Mesodermal cell (in vitro differentiated cells): ENCODE measurements around the gene PRPF19.

Experiments
- H3K27ac ChIP-seq: 2 replicates; pipeline ENCODE4 v1.7.0; 2013; ENCODE audit warnings: mild to moderate bottlenecking, low read depth, low read length, moderate library complexity; ENCODE audit not compliant: severe bottlenecking
- H3K36me3 ChIP-seq: 2 replicates; pipeline ENCODE4 v1.7.1; 2013; ENCODE audit warnings: mild to moderate bottlenecking, low read length, moderate library complexity; ENCODE audit not compliant: control insufficient read depth, insufficient read depth
- H3K4me1 ChIP-seq: one replicate; pipeline ENCODE4 v1.7.1; 2013; ENCODE audit warnings: mild to moderate bottlenecking, low read length; ENCODE audit not compliant: insufficient read depth, control insufficient read depth, poor library complexity, severe bottlenecking
- H3K4me3 ChIP-seq: 2 replicates; pipeline ENCODE4 v1.7.0; 2013; ENCODE audit warnings: low read length, control low read depth, mild to moderate bottlenecking; ENCODE audit not compliant: insufficient read depth, poor library complexity, severe bottlenecking; ENCODE audit errors: extremely low read depth
- H3K9me3 ChIP-seq: 2 replicates; pipeline ENCODE4 v1.7.1; 2013; ENCODE audit warnings: mild to moderate bottlenecking, low read length, moderate library complexity; ENCODE audit not compliant: control insufficient read depth
- WGBS, 2 experiments: methylation state at CpG; one replicate each; pipeline ENCODE4 v1.1.5; 2013; ENCODE audit warnings: missing lambda C conversion rate in 2 of 2; ENCODE audit not compliant: insufficient coverage in 2 of 2; 5-methylcytosine and 5-hydroxymethylcytosine counted together

Gene PRPF19

DNA sequence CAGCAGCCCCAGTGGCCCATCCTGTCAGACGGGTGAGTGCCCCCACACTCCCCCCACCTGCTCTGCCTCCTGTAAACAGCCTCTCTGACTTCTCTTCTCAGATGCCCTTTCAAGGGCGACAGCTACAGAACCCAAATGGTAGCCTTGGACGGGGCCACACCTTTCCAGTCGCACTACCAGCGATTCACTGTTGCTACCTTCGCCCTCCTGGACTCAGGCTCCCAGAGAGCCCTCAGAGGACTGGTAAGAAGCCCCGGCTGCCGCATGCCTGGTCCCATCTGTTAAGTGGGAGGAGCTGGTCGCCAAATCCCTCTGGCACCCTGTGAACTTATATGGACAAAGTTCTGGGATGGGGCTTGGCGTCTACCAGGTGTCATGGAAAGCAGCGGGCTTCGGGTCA, 32.9 kb downstream of the PRPF19 start:
- Histone ChIP-seq H3K9me3 (no peaks in the 10 kb centered on the region), H3K36me3 (peaks cover 5% of the 10 kb centered on the region), H3K4me1 (peaks cover 15% of the 10 kb centered on the region), H3K27ac (no peak overlapping the region), H3K4me3 (no peak overlapping the region)
- WGBS, 2 experiments = 86 to 87% methylated on average over 8 to 12 of the region's 12 CpGs

DNA sequence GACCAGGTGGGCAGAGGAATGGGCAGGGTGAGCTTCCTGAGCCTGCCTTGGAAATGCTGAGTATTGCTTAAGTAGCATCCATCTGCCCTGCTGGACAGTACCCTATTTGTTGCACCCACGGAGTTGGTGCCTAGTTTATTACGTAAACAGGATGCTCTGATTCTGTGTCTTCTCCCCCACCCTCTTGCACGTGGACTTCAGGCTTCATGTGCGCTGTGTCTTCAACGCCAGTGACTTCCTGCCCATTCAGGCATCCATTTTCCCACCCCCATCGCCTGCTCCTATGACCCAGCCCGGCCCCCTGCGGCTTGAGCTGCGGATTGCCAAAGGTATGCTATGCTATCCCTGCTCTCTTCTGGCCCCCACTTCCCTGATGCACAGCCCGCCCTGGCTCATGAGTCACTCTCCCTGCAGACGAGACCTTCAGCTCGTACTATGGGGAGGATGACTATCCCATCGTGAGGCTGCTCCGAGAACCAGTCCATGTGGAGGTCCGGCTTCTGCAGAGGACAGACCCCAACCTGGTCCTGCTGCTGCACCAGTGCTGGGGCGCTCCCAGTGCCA, 33.3 kb downstream of the PRPF19 start:
- Histone ChIP-seq H3K27ac (no peak overlapping the region), H3K9me3 (no peaks in the 10 kb centered on the region), H3K4me3 (no peak overlapping the region), H3K36me3 (no peaks in the 10 kb centered on the region), H3K4me1 (peaks cover 15% of the 10 kb centered on the region)
- WGBS, 2 experiments = 59 to 66% methylated on average over 15 to 16 of the region's 16 CpGs

DNA sequence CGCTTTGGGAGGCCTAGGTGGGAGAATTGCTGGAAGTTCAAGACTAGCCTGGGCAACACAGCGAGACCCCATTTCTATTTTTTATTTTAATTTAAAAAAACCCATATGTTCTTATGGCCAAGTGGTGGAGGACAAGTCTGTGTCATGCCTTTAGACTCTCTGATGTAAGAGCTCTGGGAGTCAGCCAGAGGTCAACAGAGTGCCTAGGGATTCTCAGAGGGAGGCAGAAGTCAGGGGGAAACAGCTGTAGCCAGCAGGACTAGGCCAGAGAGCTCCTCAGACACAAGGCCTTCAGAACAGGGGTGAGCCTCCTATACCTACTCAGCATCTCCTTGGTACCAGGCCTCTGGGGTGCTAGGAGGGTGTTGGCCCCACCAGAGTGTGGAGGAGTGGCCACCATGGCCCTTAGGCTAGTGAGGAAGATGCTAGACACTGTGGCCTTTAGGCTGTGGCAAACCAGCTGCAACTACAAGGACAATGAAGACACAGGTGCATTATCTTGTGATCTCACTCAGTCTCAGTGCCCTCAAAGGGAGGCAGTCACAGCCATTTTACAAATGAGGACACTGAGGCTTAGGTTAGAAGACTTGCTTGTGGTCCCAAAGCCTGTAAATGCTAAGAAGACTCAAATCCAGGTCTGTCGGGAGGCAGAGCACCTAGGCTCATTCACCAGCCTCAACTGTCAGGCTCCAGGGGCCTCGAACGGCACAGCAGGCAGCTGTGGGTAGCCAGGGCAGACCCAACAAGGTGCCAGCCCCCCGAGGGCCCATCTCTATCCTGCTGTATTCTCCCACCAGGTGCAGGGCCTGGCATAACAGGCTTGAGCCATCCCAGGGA, 34.0 kb downstream of the PRPF19 start:
- no peak overlapping the region for H3K27ac ChIP-seq
- no peak overlapping the region for H3K4me3 ChIP-seq
- H3K4me1 ChIP-seq = peaks cover 15% of the 10 kb centered on the region
- 91 to 92% methylated on average over 4 of the region's 6 CpGs for WGBS, 2 experiments
- no peaks in the 10 kb centered on the region for H3K9me3 ChIP-seq
- H3K36me3 ChIP-seq = no peaks in the 10 kb centered on the region

DNA sequence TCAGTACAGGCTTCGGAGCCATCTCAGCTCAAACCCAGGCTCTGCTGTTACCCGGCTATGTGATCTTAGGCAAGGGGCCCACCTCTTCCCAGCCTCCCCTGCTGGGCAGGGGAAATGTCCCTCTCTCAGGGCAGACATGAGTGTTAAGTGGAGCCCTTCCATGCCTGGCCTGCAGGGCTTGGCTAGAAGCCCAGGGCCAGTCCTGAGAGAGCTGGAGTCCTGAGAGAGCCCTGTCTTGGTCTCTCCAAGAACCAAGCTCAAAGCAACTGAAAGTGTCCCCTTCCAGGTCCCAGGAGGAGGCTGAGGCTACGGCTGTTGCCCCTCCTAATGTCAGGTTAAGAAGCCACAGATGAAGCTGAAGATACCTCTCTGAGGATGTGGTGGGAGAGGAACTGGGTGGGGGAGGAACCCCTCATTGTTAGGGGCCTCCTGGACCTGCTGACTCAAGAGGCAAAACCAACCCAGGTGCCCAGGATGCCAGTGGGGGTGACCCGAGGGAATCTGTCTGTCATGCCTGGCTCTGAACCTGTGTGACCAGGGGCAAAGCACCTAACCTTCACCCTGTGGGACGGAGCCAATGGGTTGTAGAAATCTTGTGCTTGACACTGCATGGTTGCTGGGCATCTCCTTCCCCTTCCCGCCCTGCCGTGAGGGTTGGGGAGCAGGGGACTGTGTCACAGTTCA, 34.9 kb downstream of the PRPF19 start:
- H3K27ac ChIP-seq = no peak overlapping the region
- H3K4me1 ChIP-seq = peaks cover 15% of the 10 kb centered on the region
- no peak overlapping the region for H3K4me3 ChIP-seq

DNA sequence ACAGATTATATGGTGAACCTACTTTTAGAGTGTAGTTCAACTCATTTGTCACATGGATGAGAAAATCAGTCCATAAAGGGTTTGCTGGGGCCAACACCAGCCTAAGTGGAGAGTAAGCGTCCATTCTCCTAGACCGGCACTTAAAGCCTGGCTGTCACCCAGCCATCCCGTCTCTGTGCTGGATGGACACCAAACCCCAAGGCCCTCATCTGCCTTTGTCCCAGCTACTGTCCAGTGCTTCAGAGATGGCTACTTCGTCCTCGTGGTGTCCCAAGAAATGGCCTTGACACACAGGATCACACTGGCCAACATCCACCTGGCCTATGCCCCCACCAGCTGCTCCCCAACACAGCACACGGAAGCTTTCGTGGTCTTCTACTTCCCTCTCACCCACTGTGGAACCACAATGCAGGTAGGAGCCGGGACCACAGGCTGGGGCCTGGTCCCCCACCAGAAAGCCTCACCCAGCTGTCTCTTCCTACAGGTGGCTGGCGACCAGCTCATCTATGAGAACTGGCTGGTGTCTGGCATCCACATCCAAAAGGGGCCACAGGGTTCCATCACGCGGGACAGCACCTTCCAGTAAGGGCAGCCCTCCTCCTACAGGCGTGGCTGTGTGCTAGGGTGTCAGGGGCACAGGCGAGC, 35.5 kb downstream of the PRPF19 start:
- Histone ChIP-seq H3K4me3 (no peak overlapping the region), H3K27ac (no peak overlapping the region), H3K9me3 (no peaks in the 10 kb centered on the region), H3K4me1 (peaks cover 15% of the 10 kb centered on the region), H3K36me3 (no peaks in the 10 kb centered on the region)
- 88 to 95% methylated on average over 11 to 12 of the region's 13 CpGs for WGBS, 2 experiments

More for the DNA sequence above, 34.9 kb downstream of the PRPF19 start:
- no peaks in the 10 kb centered on the region for H3K36me3 ChIP-seq
- WGBS, 2 experiments = 89 to 96% methylated on average over 4 to 6 of the region's 7 CpGs
- no peaks in the 10 kb centered on the region for H3K9me3 ChIP-seq

DNA sequence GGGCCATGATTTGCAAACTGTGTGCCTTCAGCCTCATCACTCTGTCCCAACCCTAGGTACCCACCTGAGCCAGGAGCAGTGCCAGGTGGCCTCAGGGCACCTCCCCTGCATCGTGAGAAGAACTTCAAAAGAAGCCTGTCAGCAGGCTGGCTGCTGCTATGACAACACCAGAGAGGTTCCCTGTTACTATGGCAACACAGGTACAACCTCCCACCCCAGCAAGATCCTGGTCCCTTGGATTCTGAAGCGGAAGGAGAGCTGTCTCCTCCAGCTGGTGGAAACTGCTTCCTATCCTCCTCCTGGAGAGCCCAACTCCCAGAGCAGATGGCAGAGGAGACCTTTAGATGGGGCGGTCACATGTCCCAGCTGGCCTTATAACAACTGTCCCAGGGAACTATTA, 36.1 kb downstream of the PRPF19 start:
- H3K27ac ChIP-seq = no peak overlapping the region
- peaks cover 15% of the 10 kb centered on the region for H3K4me1 ChIP-seq
- no peak overlapping the region for H3K4me3 ChIP-seq
- no peaks in the 10 kb centered on the region for H3K9me3 ChIP-seq
- H3K36me3 ChIP-seq = no peaks in the 10 kb centered on the region
- 0% methylated on average over 1 of the region's 3 CpGs; no CpG with 5 or more reads in 1 of the 2 experiments for WGBS, 2 experiments

DNA sequence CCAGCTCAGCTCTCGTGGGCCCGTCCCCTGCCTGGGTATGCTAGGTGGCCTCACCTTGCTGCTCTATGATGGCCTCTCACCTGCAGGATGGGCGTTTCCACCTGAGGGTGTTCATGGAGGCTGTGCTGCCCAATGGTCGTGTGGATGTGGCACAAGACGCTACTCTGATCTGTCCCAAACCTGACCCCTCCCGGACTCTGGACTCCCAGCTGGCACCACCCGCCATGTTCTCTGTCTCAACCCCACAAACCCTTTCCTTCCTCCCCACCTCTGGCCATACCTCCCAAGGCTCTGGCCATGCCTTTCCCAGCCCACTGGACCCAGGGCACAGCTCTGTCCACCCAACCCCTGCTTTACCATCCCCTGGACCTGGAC, 36.9 kb downstream of the PRPF19 start:
- no peaks in the 10 kb centered on the region for H3K36me3 ChIP-seq
- peaks cover 15% of the 10 kb centered on the region for H3K4me1 ChIP-seq
- no peak overlapping the region for H3K4me3 ChIP-seq
- H3K9me3 ChIP-seq = no peaks in the 10 kb centered on the region
- WGBS, 2 experiments = 90 to 100% methylated on average over 6 to 7 of the region's 7 CpGs
- H3K27ac ChIP-seq = no peak overlapping the region

DNA sequence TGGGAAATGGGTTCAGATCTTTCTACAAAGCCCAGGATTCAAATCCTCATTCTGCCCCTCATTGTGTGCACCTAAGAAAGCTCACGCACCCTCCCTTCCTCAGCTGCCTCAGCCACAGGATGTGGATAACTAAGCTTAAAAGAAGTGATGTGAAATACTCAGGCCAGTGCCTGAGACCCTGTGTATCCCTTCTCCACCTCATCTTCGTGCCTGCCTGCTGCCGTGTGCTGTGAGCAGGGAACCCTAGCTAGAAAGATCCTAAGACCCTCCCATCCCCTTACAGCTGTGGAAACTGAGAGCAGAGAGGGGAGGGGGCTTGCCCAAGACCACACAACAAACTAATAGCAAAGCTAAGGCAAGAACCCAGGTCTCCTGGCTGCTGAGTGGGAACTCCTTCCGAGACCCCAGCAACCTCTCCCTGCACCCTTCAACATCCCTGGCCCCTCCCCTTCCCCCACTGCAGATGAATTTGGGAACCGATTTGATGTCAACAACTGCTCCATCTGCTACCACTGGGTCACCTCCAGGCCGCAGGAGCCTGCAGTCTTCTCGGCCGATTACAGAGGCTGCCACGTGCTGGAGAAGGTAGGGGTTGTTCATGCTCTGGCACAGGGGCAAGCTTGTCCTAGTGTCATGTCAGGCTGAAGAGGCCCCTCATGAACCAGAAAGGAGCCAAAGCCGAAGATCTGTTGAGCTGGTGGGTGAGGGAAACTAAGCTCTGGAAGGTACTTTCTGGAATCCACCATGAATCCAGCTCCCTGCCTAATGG, 37.5 kb downstream of the PRPF19 start:
- peaks cover 14% of the 10 kb centered on the region for H3K4me1 ChIP-seq
- 81 to 93% methylated on average over 5 to 7 of the region's 10 CpGs for WGBS, 2 experiments
- no peak overlapping the region for H3K4me3 ChIP-seq
- no peaks in the 10 kb centered on the region for H3K9me3 ChIP-seq
- H3K27ac ChIP-seq = no peak overlapping the region
- H3K36me3 ChIP-seq = no peaks in the 10 kb centered on the region

DNA sequence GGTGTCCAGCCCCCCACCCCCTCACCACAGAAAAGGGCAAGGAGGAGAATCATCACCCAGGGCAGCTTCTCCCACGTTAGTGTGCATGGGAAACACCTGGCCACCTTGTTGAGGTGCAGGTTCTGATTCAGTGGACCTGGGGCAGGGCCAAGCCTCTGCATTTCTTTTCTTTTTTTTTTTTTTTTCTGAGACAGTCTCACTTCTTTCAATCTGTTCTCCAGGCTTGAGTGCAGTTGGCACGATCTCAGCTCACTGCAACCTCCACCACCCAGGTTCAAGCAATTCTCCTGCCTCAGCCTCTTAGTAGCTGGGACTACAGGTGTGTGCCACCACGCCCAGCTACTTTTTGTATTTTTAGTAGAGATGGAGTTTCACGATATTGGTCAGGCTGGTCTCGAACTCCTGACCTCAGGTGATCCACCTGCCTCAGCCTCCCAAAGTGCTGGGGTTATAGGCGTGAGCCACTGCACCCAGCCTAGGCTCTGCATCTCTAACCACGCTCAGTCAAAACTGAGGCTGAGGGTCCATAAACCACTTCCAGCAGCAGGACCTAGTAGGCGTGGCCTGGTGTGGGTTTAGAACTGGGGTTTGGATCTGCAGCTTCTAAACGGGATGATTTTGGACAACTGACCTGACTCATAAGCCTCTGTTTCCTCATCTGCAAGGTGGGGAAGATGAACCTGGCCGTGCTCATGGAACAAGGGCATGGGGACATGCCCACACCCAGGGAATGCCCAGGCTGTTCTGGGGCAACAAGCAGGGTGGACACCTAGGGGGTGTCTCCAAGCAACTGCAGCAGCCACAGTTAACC, 38.3 kb downstream of the PRPF19 start:
- no peak overlapping the region for H3K27ac ChIP-seq
- H3K4me1 ChIP-seq = peaks cover 6% of the 10 kb centered on the region
- H3K9me3 ChIP-seq = no peaks in the 10 kb centered on the region
- no peaks in the 10 kb centered on the region for H3K36me3 ChIP-seq
- 84 to 85% methylated on average over 4 to 8 of the region's 10 CpGs for WGBS, 2 experiments
- H3K4me3 ChIP-seq = no peak overlapping the region
